ENCODE measurements around the gene PTPN11.
"Not testable (repeated sequence)": the region's sequence is repeated elsewhere in the genome, so short reads cannot be mapped to it uniquely, and the experiment has no call there.

PTPN11 gene

GRCh38 chr12:112409064-112409905 is 9.5 kb upstream of the PTPN11 start, which contains the start of gene RPL6:
RPL6 (minus strand) TSS chr12:112409605; CDS start chr12:112408656, 949 bp downstream.
- DNase-seq: peak; percentile 26 to 94 (median 79)

DNA sequence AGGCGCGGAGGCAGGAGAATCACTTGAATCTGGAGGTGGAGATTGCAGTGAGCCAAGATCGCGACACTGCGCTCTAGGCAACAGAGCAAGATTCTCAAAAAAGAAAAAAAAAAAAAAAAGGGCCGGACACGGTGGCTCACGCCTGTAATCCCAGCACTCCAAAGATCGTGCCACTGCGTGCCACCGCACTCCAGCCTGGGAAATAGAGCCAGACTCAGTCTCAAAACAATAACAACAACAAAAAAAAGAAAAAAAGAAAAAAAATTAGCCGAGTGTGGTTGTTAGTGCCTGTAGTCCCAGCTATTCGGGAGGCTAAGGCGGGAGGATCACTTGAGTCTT is 8.9 kb upstream of the PTPN11 start:
- DNase-seq: no peak

- no peak for DNase-seq
These were observed 4.7 kb upstream of the PTPN11 start for GRCh38 chr12:112413855-112414625.

- not testable (repeated sequence) for DNase-seq
These were observed 3.3 kb upstream of the PTPN11 start for GRCh38 chr12:112415457-112415856.

DNA sequence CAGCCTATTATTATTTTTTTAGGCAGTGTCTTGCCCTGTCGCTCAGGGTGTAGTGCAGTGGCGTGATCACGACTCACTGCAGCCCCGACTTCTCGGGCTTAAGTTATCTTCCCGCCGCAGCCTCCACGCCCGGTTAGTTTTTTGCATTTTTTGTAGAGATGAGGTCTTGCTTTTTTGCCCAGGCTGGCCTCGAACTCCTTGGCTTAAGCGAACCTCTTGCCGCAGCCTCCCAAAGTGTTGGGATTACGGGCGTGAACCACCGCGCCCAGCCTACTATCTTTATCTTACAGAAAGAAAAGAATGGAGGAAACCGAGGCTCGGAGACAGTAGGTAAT is 507 bp upstream of the PTPN11 start:
- DNase-seq: peak in 2 of 58 donors; percentile 36 to 44

- DNase-seq: peak in 8 of 58 donors; percentile 23 to 58 (median 38)
These were observed 768 bp downstream of the PTPN11 start for GRCh38 chr12:112419297-112420133.

DNA sequence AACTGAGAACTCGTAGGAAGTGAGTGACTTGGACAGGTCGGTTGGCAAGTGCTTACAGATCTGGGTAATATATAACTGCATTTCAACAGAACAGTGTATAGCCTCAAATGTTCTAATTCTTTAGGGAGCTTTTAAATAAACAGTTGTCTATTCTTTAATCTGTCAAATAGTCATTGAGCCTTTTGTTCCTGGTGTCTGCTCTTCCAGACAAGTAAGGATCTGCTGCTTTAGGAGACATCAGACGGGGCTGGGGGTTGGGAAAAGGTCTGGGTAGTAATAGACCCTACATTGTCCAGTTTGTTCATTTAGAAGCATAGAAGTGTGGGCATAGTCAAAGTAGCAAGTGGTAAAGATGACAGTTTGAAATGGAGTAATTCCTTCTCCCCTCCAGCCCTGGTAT is 2.0 kb downstream of the PTPN11 start:
- DNase-seq: peak in 1 of 58 donors; percentile 1

- DNase-seq: no peak
These were observed 2.6 kb downstream of the PTPN11 start for GRCh38 chr12:112421363-112421762.

DNA sequence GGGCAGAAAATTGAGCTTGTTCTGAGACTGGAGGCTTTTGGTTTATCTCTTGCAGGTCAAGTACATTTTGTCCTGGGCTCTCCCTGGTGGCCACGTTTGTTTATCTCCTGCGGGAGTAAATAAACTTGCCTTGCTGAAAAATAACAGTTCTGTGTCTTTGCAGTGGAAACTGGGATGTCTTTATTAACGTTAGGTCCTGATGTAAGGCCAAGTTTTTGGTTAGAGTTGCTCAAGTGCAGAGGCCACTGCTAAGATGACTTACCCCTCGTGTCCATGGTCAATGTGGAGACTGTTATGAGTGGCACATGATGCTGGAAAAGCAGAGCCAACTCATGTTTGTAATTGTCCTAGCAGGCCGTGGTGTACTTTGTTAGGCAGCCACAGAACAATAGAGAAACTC is 3.8 kb downstream of the PTPN11 start:
- peak in 43 of 58 donors; percentile 2 to 80 (median 35) for DNase-seq

GRCh38 chr12:112424126-112424525 is 5.4 kb downstream of the PTPN11 start:
- peak in 1 of 58 donors; percentile 4 for DNase-seq

DNA sequence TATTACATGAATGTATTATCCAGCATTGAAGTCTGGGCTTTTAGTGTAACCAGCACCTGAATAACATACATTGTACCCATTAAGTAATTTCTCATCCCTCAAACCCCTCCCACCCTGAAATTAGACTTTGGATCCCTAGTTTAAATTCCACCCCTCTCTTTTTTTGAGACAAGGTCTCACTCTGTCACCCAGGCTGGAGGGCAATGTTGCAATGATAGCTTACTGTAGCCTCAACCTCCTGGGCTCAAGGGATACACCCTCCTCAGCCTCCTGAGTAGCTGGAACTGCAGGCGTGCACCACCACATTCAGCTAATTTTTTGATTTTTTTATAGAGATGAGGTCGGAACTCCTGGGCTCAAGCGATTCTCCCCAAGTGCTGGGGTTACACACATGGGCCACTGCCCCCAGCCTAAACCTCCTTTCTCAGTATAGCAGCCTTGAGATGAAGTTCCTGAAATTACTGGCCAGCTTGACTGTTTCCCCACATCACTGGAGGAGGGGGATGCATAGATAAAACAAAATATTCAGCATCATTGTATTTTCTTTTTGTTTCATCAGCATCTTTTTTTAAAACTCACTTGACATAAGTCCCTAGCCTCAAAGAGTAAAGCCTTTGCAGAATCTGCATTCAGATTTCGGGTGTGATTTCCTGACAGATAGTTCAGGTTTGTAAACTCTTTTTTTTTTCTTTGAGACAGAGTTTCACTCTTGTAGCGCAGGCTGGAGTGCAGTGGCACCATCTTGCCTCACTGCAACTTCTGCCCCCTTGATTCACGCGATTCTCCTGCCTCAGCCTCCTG is 7.0 kb downstream of the PTPN11 start:
- no peak for DNase-seq

DNA sequence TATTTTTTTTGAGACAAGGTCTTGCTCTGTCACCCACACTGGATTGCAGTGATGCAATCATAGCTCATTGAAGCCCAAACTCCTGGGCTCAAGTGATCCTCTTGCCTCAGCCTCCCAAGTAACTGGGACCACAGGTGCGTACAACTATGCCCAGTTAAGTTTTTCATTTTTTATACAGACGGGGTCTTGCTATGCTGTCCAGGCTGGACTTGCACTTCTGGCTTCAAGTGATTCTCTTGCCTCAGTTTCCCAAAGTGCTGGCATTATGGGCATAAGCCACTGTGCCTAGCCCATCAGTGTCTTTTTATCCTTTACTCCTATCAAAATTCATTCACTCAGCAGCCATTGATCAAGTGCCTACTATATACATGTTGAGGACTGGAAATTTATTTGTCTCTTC is 9.0 kb downstream of the PTPN11 start:
- DNase-seq: no peak

DNA sequence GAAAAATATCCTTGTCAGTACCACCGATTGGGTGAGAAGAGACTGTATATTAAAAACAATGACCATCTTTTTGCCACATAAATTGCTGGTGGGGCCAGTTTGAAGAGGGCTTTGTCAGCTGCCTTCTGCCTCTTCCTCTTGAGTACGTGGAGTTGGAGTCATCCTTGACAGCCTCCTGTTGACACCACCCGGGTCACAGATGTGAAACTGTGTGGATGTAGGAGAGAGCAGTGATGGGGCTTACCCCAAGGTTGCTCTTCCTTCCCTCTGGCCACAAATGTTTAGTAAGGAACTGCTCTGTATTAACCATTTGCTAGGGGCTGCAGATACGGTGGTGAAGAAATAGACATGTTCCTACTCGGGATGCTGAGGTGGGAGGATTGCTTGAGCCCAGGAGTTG is 12.2 kb downstream of the PTPN11 start:
- DNase-seq: no peak

DNA sequence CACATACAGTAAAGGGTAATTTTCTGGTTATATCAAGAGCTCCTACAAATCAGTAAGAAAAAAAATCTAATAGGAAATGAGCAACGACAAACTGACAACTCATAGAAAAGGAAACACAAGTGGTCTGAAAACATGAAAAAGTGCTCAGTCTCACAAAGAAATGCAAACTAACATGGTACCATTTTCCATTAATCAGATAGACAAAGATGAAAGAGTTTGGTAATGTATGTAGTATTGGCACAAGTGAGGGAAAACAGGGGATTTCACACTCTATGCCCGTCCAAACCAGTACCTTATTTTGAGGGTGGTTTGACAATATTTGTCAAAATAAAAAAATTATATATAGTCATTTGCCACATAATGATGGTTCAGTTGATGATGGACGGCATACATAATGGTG is 13.2 kb downstream of the PTPN11 start:
- DNase-seq: no peak

DNA sequence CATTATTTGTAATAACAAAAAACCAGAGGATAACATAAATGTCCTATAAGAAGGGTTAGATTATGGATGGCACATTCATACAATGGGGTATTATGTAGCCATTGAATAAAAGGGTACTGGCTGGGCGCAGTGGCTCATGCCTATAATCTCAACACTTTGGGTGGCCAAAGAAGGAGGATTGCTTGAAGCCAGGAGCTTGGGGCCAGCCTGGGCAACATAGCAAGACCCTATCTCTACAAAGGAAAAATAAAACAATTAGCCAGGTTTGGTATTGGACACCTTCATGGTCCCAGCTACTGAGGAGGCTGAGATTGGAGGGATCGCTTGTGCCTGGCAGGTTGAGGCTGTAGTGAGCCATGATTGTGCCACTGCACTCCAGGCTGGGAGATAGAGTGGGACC is 14.8 kb downstream of the PTPN11 start:
- no peak for DNase-seq

DNA sequence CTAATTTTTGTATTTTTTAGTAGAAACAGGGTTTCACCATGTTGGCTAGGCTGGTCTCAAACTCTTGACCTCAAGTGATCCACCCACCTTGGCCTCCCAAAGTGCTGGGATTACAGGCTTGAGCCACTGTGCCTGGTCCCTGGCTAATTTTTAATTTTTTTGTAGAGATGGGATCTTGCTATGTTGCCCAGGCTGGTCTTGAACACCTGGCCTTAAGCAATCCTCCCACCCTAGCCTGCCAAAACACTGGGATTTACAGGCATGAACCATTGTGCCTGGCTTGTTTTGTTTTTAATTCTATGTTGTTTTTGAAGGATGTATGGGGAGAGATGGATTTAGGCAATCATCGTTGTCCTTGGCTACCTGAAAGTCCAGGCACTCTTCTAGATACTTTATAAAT is 19.9 kb downstream of the PTPN11 start:
- not testable (repeated sequence) for DNase-seq

DNA sequence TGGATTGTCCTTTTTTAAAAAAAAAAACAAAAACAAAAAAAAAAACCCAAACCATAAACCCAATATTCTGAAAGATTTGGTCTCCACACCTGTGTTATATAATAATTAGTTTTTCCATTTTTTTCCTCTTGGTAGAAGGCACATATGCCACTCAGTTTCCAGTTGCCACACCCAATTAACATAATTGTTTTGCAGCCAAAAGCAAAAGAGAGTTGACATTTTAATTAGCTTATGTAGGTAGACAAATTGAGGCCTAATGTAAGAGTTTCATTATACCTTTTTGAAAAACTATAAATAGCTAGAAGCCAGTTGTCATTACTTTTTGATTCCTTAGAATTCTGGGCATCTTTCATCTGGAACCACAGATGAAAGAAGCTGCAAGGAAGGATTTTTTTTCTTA is 21.0 kb downstream of the PTPN11 start:
- no peak for DNase-seq

DNA sequence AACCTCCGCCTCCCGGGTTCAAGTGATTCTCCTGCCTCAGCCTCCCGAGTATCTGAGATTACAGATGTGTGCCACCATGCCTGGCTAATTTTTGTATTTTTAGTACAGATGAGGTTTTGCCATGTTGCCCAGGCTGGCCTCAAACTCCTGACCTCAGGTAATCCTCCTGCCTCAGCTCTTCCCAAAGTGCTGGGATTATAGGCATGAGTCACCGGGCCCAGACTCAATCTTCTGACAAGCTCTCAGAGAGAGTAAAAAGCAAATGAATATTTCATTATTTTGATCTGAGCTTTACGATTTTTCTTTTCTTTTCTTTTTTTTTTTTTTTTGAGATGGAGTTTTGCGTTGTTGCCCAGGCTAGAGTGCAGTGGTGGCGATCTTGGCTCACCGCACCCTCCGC is 21.9 kb downstream of the PTPN11 start:
- DNase-seq: not testable (repeated sequence)

DNA sequence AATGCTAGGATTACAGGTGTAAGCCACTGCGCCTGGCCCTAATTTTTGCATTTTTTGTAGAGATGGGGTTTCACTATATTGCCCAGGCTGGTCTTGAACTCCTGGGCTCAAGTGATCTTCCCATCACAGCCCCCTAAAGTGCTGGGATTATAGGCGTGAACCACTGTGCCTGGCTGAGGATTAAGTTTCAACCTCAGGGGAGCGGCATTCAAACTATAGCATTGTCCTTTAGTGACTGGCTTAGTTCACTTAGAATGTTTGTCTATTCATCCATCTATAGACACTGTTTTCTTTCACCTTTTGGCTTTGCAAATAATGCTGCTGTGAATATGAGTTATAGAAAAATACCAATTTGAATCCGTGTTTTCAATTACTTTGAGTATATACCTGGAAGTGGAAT is 25.2 kb downstream of the PTPN11 start:
- no peak for DNase-seq

DNA sequence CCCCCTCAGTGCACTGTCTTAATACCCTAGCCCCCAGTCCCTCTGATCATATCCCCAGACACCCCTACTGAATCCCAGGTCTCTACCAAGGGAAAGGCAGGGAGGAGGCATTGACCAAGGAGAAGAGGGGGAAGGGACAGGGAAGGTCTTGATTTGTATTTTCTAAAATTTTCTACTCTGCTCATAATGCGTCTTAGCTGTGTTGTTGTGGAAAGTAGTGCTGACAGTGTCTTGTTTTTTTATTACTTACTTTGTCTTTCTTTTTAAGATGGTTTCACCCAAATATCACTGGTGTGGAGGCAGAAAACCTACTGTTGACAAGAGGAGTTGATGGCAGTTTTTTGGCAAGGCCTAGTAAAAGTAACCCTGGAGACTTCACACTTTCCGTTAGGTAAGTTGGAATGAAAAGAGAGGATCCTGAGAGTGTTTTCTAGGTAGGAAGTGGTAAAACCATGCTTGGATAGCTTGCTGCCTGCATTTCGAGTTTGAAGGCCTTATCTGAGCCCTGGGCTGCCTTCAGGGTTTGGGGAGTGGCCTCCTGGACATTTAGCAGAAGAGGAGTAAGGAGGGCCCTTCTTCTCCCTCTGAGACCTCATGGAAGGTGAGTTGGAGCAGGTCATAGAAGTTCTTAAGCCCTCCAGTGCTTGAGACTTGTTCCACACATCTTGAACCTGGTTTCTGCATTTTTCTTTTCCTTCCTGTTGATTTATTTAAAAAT is 27.4 kb downstream of the PTPN11 start:
- DNase-seq: no peak
